ENCODE measurements around the gene PLPP2. TPM values are rescaled to one million over a fixed set of nuclear protein-coding genes. Genes with fewer than 3 reads are reported as not detected.
A peak's percentile ranks its signal among the peaks of the same experiment; 100 is the strongest.

Gene PLPP2
- total and polyA plus RNA-seq, 4 donors: 11.8 to 24.2 (median 13.8) TPM

- peak in 1 of 6 donors; percentile 25 for DNase-seq (ENCODE audit: low read depth in 4 of 6, low spot score in 6 of 6)
- no peak overlapping the region for H3K4me3 ChIP-seq (ENCODE audit: low read depth, low read length)
- H3K27me3 ChIP-seq (ENCODE audit: control insufficient read depth, insufficient read depth, low read length): peaks cover 52% of the 10 kb centered on the region
- 12% methylated on average over 29 of the region's 29 CpGs for WGBS (ENCODE audit: insufficient coverage)
- peaks cover 19% of the 10 kb centered on the region for H3K4me1 ChIP-seq (ENCODE audit: control insufficient read depth, insufficient read depth, low read length)
- no peaks in the 10 kb centered on the region for H3K9me3 ChIP-seq (ENCODE audit: control insufficient read depth, insufficient read depth, low read length)
- H3K27ac ChIP-seq (ENCODE audit: low read depth, low read length): no peak overlapping the region
- H3K36me3 ChIP-seq (ENCODE audit: control insufficient read depth, insufficient read depth, low read length): no peaks in the 10 kb centered on the region
Observed at GRCh38 chr19:294341-294945, 3.2 kb upstream of the PLPP2 start.

DNA sequence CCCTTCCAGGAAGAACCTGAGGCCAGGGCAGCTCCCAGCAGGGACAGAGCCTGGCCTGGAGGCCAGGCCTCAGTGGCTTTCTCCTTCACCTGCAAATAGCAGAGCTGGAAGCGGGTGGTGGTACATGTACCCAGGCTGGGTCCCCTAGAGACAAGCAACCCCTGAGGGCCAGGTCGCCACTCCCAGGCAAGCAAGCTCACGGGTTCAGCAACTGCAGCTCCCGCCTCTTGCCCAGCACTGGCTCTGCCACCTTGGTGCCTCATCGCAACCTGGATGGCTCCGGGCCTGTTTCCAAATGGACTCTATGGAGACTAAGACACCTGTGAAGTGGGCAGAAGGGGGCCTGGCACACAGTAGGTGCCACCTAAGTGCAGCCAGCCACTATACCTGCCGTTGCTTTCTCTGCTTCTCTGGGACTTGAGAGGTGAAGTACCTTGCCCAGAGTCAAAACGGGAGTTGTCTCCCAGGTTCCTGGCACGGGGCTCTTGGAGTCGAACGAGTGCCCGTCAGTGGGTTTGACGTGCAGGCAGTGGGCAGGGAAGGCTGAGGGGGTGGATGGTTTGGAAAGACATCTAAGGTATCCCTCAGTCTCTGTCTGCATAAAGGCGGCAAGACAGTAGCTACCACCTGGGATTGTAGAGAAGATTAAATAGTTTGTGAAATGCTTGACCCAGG, 2.4 kb upstream of the PLPP2 start:
- peaks cover 19% of the 10 kb centered on the region for H3K4me1 ChIP-seq (ENCODE audit: control insufficient read depth, insufficient read depth, low read length)
- H3K36me3 ChIP-seq (ENCODE audit: control insufficient read depth, insufficient read depth, low read length): no peaks in the 10 kb centered on the region
- peaks cover 52% of the 10 kb centered on the region for H3K27me3 ChIP-seq (ENCODE audit: control insufficient read depth, insufficient read depth, low read length)
- WGBS (ENCODE audit: insufficient coverage): 85% methylated on average over 14 of the region's 14 CpGs
- no peak overlapping the region for H3K4me3 ChIP-seq (ENCODE audit: low read depth, low read length)
- DNase-seq (ENCODE audit: low read depth in 4 of 6, low spot score in 6 of 6): no peak
- no peaks in the 10 kb centered on the region for H3K9me3 ChIP-seq (ENCODE audit: control insufficient read depth, insufficient read depth, low read length)
- no peak overlapping the region for H3K27ac ChIP-seq (ENCODE audit: low read depth, low read length)

- Histone ChIP-seq H3K27ac (ENCODE audit: low read depth, low read length) (no peak overlapping the region), H3K9me3 (ENCODE audit: control insufficient read depth, insufficient read depth, low read length) (no peaks in the 10 kb centered on the region), H3K27me3 (ENCODE audit: control insufficient read depth, insufficient read depth, low read length) (peaks cover 52% of the 10 kb centered on the region), H3K4me3 (ENCODE audit: low read depth, low read length) (no peak overlapping the region), H3K36me3 (ENCODE audit: control insufficient read depth, insufficient read depth, low read length) (no peaks in the 10 kb centered on the region), H3K4me1 (ENCODE audit: control insufficient read depth, insufficient read depth, low read length) (peaks cover 19% of the 10 kb centered on the region)
- WGBS (ENCODE audit: insufficient coverage): 85% methylated on average over 4 of the region's 4 CpGs
- DNase-seq (ENCODE audit: low read depth in 4 of 6, low spot score in 6 of 6): no peak
Observed at GRCh38 chr19:292951-293350, 1.7 kb upstream of the PLPP2 start.

DNA sequence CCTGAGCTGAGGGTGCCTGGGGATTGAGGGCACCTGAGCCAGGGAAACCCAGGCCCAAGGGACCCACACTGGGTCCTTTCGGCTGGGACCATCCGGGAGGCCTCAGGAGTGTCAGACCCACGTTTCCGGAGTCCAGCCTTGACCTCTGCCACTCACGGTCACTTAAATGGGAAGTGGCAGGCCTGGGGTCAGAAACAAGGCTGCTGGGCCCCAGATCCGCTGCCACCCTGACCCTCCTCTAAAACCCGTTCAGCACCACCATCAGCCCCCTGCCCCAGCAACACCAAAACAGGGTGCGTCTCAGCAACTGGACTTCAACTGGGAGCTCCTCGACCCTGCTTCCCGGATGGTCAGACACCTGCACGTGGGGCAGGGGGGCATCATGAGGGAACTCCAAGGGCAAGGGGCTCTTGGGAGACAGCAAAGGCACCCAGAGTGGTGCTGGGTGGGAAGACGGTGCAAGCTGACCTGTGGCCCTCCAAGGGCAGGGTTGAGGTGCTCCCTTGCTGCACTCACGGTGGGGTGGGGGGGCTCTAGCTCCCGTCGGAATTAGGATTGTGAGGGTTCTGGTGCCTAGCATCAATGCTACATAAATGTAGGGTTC, 1.2 kb upstream of the PLPP2 start:
- 74% methylated on average over 15 of the region's 15 CpGs for WGBS (ENCODE audit: insufficient coverage)

DNA sequence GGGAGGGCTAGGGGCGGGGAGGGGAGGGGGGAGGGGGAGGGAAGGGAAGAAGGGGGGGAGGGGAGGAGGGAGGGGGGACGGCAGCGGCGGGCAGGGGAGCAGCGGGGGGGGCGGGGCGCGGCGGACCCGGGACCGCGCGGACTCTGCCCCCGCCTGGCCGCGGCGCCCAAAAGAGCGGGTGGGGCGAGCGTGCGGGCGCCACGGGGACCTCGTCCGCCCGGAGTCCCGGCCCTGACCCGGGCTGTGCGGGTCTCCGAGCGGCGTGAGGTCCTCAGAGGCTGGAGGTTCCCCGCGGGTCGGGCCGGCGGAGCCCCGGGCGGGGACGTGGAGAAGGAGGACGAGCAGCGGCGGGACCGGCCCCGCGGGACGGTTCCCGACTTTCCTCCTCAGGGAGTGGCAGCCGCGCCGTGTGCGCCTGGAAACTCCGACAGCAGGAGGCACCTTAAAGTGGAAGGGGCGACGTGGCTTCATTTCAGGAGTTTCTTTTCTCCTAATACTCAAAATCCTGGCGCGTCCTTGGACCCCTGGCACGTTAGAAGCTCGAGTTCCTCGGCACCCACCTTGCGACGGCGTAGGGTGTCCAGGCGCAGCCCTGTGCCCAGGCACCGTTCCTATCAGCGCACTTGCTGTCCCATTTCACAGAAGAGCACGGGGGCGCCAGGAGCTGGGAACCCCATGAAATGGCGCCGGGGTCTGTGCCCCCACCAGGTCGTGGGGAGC, 518 bp upstream of the PLPP2 start:
- peaks cover 19% of the 10 kb centered on the region for H3K4me1 ChIP-seq (ENCODE audit: control insufficient read depth, insufficient read depth, low read length)

More for the DNA sequence above, 1.2 kb upstream of the PLPP2 start:
- peaks cover 52% of the 10 kb centered on the region for H3K27me3 ChIP-seq (ENCODE audit: control insufficient read depth, insufficient read depth, low read length)
- H3K4me1 ChIP-seq (ENCODE audit: control insufficient read depth, insufficient read depth, low read length): peaks cover 19% of the 10 kb centered on the region
- DNase-seq (ENCODE audit: low read depth in 4 of 6, low spot score in 6 of 6): no peak
- H3K36me3 ChIP-seq (ENCODE audit: control insufficient read depth, insufficient read depth, low read length): no peaks in the 10 kb centered on the region
- no peak overlapping the region for H3K27ac ChIP-seq (ENCODE audit: low read depth, low read length)
- H3K9me3 ChIP-seq (ENCODE audit: control insufficient read depth, insufficient read depth, low read length): no peaks in the 10 kb centered on the region
- H3K4me3 ChIP-seq (ENCODE audit: low read depth, low read length): no peak overlapping the region

GRCh38 chr19:290372-291005, 714 bp downstream of the PLPP2 start:
- Histone ChIP-seq H3K4me3 (ENCODE audit: low read depth, low read length) (no peak overlapping the region), H3K27ac (ENCODE audit: low read depth, low read length) (no peak overlapping the region), H3K27me3 (ENCODE audit: control insufficient read depth, insufficient read depth, low read length) (peaks cover 50% of the 10 kb centered on the region), H3K9me3 (ENCODE audit: control insufficient read depth, insufficient read depth, low read length) (no peaks in the 10 kb centered on the region), H3K36me3 (ENCODE audit: control insufficient read depth, insufficient read depth, low read length) (no peaks in the 10 kb centered on the region), H3K4me1 (ENCODE audit: control insufficient read depth, insufficient read depth, low read length) (peaks cover 19% of the 10 kb centered on the region)
- DNase-seq (ENCODE audit: low read depth in 4 of 6, low spot score in 6 of 6): no peak
- 1% methylated on average over 51 of the region's 51 CpGs for WGBS (ENCODE audit: insufficient coverage)

More for the DNA sequence above, 518 bp upstream of the PLPP2 start:
- Histone ChIP-seq H3K27me3 (ENCODE audit: control insufficient read depth, insufficient read depth, low read length) (peaks cover 52% of the 10 kb centered on the region), H3K4me3 (ENCODE audit: low read depth, low read length) (no peak overlapping the region), H3K27ac (ENCODE audit: low read depth, low read length) (no peak overlapping the region), H3K36me3 (ENCODE audit: control insufficient read depth, insufficient read depth, low read length) (no peaks in the 10 kb centered on the region), H3K9me3 (ENCODE audit: control insufficient read depth, insufficient read depth, low read length) (no peaks in the 10 kb centered on the region)
- 32% methylated on average over 61 of the region's 71 CpGs for WGBS (ENCODE audit: insufficient coverage)
- no peak for DNase-seq (ENCODE audit: low read depth in 4 of 6, low spot score in 6 of 6)

GRCh38 chr19:289651-290371, 1.4 kb downstream of the PLPP2 start:
- H3K4me1 ChIP-seq (ENCODE audit: control insufficient read depth, insufficient read depth, low read length): peaks cover 17% of the 10 kb centered on the region
- no peak for DNase-seq (ENCODE audit: low read depth in 4 of 6, low spot score in 6 of 6)
- H3K4me3 ChIP-seq (ENCODE audit: low read depth, low read length): no peak overlapping the region
- H3K36me3 ChIP-seq (ENCODE audit: control insufficient read depth, insufficient read depth, low read length): no peaks in the 10 kb centered on the region
- 36% methylated on average over 23 of the region's 26 CpGs for WGBS (ENCODE audit: insufficient coverage)
- H3K27ac ChIP-seq (ENCODE audit: low read depth, low read length): no peak overlapping the region
- H3K27me3 ChIP-seq (ENCODE audit: control insufficient read depth, insufficient read depth, low read length): peaks cover 44% of the 10 kb centered on the region
- H3K9me3 ChIP-seq (ENCODE audit: control insufficient read depth, insufficient read depth, low read length): no peaks in the 10 kb centered on the region

- 76% methylated on average over 10 of the region's 10 CpGs for WGBS (ENCODE audit: insufficient coverage)
Observed at GRCh38 chr19:288911-289310, 2.3 kb downstream of the PLPP2 start.

DNA sequence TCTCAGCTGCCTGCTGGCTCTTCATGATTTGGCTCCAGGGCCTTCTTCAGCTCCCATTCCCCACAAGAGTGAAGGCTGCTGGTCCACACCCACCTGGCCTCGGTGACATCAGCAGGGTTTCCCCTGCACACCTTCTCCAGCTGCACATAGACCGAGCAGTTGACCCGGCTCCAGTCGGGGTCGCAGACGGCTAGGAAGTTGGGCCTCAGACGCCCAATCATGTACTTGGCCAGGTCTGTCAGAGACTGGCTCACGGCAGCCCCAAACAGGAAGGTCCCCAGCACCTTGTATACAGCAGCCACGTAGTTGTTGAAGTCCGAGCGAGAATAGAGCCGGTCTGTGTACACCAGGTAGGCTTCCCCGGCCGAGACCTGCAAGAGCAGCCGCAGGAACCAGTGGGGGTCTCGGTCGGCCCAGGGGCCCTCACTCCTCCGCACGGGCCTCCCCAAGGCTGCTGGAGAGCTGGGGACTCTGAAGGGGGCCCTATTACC, 3.8 kb downstream of the PLPP2 start:
- WGBS (ENCODE audit: insufficient coverage): 89% methylated on average over 19 of the region's 19 CpGs
- no peak overlapping the region for H3K27ac ChIP-seq (ENCODE audit: low read depth, low read length)
- peaks cover 11% of the 10 kb centered on the region for H3K4me1 ChIP-seq (ENCODE audit: control insufficient read depth, insufficient read depth, low read length)
- H3K27me3 ChIP-seq (ENCODE audit: control insufficient read depth, insufficient read depth, low read length): peaks cover 21% of the 10 kb centered on the region
- no peaks in the 10 kb centered on the region for H3K9me3 ChIP-seq (ENCODE audit: control insufficient read depth, insufficient read depth, low read length)
- no peak overlapping the region for H3K4me3 ChIP-seq (ENCODE audit: low read depth, low read length)
- DNase-seq (ENCODE audit: low read depth in 4 of 6, low spot score in 6 of 6): no peak
- H3K36me3 ChIP-seq (ENCODE audit: control insufficient read depth, insufficient read depth, low read length): no peaks in the 10 kb centered on the region

More at GRCh38 chr19:288911-289310, 2.3 kb downstream of the PLPP2 start:
- no peaks in the 10 kb centered on the region for H3K9me3 ChIP-seq (ENCODE audit: control insufficient read depth, insufficient read depth, low read length)
- H3K27ac ChIP-seq (ENCODE audit: low read depth, low read length): no peak overlapping the region
- no peak for DNase-seq (ENCODE audit: low read depth in 4 of 6, low spot score in 6 of 6)
- peaks cover 35% of the 10 kb centered on the region for H3K27me3 ChIP-seq (ENCODE audit: control insufficient read depth, insufficient read depth, low read length)
- no peaks in the 10 kb centered on the region for H3K36me3 ChIP-seq (ENCODE audit: control insufficient read depth, insufficient read depth, low read length)
- H3K4me3 ChIP-seq (ENCODE audit: low read depth, low read length): no peak overlapping the region
- H3K4me1 ChIP-seq (ENCODE audit: control insufficient read depth, insufficient read depth, low read length): peaks cover 11% of the 10 kb centered on the region

Data from spinal cord (tissue), 10 donors.